HTERT RPE-1 (cell line): Measurements from ENCODE around the gene LGI2.
"Not testable (repeated sequence)": the region's sequence is repeated elsewhere in the genome, so short reads cannot be mapped to it uniquely, and the experiment has no call there.

Source experiments
- in situ Hi-C: fragments of 300-500 bp; cut with MboI; formaldehyde crosslinking; loops from 4 replicates; pipeline ENCODE4 v1.14.3; 2020; ENCODE audit warnings: low sequenced_read_pairs

The LGI2 gene

GRCh38 chr4:25050370-25051078 is 19.8 kb upstream of the LGI2 start:
- in situ Hi-C loops, result no loop called here

GRCh38 chr4:25043548-25043947 is 12.8 kb upstream of the LGI2 start:
- in situ Hi-C loops, result no loop called here

GRCh38 chr4:25033526-25033925 is 2.8 kb upstream of the LGI2 start:
- in situ Hi-C loops, result no loop called here

- in situ Hi-C loops, result no loop called here
Observed at GRCh38 chr4:25032126-25032525, 1.4 kb upstream of the LGI2 start.

GRCh38 chr4:25031077-25031621 is 403 bp upstream of the LGI2 start:
- in situ Hi-C loops, result no loop called here

GRCh38 chr4:25029479-25030276 is 1.1 kb downstream of the LGI2 start:
- in situ Hi-C loops, result no loop called here

- in situ Hi-C loops, result no loop called here
Observed at GRCh38 chr4:25028851-25029250, 1.9 kb downstream of the LGI2 start.

- in situ Hi-C loops, result no loop called here
Observed at GRCh38 chr4:25022766-25023165, 8.0 kb downstream of the LGI2 start.

- in situ Hi-C loops, result no loop called here
Observed at GRCh38 chr4:25021216-25021615, 9.5 kb downstream of the LGI2 start.

- in situ Hi-C loops, result no loop called here
Observed at GRCh38 chr4:25020236-25020635, 10.5 kb downstream of the LGI2 start.

- in situ Hi-C loops, result no loop called here
Observed at GRCh38 chr4:25019501-25019900, 11.2 kb downstream of the LGI2 start.

GRCh38 chr4:25015012-25015411 is 15.7 kb downstream of the LGI2 start:
- in situ Hi-C loops, result no loop called here

GRCh38 chr4:25014662-25014983 is 16.1 kb downstream of the LGI2 start:
- in situ Hi-C loops, result not testable (repeated sequence)

GRCh38 chr4:25013756-25014661 is 16.7 kb downstream of the LGI2 start:
- in situ Hi-C loops, result no loop called here

- in situ Hi-C loops, result no loop called here
Observed at GRCh38 chr4:25012655-25013054, 18.1 kb downstream of the LGI2 start.

GRCh38 chr4:25011135-25011866 is 19.4 kb downstream of the LGI2 start:
- in situ Hi-C loops, result no loop called here

- in situ Hi-C loops, result no loop called here
Observed at GRCh38 chr4:25007598-25007997, 23.1 kb downstream of the LGI2 start.

- in situ Hi-C loops, result no loop called here
Observed at GRCh38 chr4:25002681-25003080, 28.1 kb downstream of the LGI2 start.

GRCh38 chr4:25001509-25001908 is 29.2 kb downstream of the LGI2 start:
- in situ Hi-C loops, result no loop called here

- in situ Hi-C loops, result no loop called here
Observed at GRCh38 chr4:25000639-25001038, 30.1 kb downstream of the LGI2 start.
